WI38 (cell line): ENCODE results near the gene SLC6A13.

Experiments used
- H3K4me3 ChIP-seq: 2 replicates; pipeline ENCODE4 v1.5.1; 2011; ENCODE audit warnings: low read depth, mild to moderate bottlenecking, control low read depth, low read length
- CTCF ChIP-seq: IDR thresholded peaks from 2 replicates; pipeline ENCODE4 v1.5.1; 2012; ENCODE audit warnings: low read depth, mild to moderate bottlenecking, control low read depth, low read length

The SLC6A13 gene

GRCh38 chr12:203074-203461 lies 59.6 kb downstream of the SLC6A13 start:
- TF ChIP-seq CTCF, result no peak
- no peak overlapping the region for H3K4me3 ChIP-seq

GRCh38 chr12:202081-202731 lies 60.4 kb downstream of the SLC6A13 start:
- H3K4me3 ChIP-seq, result no peak overlapping the region
- no peak for TF ChIP-seq CTCF

GRCh38 chr12:201361-201760 lies 61.3 kb downstream of the SLC6A13 start:
- no peak for TF ChIP-seq CTCF
- H3K4me3 ChIP-seq, result no peak overlapping the region

GRCh38 chr12:198705-199104 lies 63.9 kb downstream of the SLC6A13 start:
- H3K4me3 ChIP-seq, result no peak overlapping the region
- TF ChIP-seq CTCF, result no peak

- no peak for TF ChIP-seq CTCF
- H3K4me3 ChIP-seq, result no peak overlapping the region
Observed at GRCh38 chr12:197911-198695, 64.5 kb downstream of the SLC6A13 start.

GRCh38 chr12:197347-197746 lies 65.3 kb downstream of the SLC6A13 start:
- no peak overlapping the region for H3K4me3 ChIP-seq
- no peak for TF ChIP-seq CTCF

GRCh38 chr12:196436-196835 lies 66.2 kb downstream of the SLC6A13 start:
- H3K4me3 ChIP-seq, result no peak overlapping the region
- no peak for TF ChIP-seq CTCF
